NB4 (cell line): ENCODE data around the gene ACTRT2.

ENCODE experiments used
- TF ChIP-seq, protein P1 (sequence below): IDR thresholded peaks from 2 replicates; pipeline ENCODE4 v1.6.1; 2011; ENCODE audit warnings: low read depth, low read length
- TF ChIP-seq, protein P2 (sequence below): IDR thresholded peaks from one replicate; pipeline ENCODE4 v1.5.1; 2012; ENCODE audit warnings: low read depth, low read length

DNA sequence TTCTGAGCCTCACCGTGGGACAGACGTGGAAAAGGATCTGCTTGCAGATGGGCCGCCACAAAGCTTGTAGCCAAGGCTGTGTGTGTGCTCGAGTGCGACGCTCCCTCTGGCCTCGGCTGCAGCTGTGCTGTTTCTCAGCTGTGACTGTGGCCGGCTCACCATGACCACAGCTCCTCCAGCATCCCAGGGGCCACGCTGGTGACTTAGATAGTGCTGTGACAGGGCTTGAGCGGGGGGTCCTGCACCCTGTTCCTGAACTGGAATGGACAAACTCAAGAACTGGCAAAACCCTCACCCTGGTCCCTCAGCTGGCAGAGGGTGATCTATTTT lies 17.4 kb upstream of the ACTRT2 start:
- TF ChIP-seq, protein P1, sequence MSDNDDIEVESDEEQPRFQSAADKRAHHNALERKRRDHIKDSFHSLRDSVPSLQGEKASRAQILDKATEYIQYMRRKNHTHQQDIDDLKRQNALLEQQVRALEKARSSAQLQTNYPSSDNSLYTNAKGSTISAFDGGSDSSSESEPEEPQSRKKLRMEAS = no peak
- TF ChIP-seq, protein P2, sequence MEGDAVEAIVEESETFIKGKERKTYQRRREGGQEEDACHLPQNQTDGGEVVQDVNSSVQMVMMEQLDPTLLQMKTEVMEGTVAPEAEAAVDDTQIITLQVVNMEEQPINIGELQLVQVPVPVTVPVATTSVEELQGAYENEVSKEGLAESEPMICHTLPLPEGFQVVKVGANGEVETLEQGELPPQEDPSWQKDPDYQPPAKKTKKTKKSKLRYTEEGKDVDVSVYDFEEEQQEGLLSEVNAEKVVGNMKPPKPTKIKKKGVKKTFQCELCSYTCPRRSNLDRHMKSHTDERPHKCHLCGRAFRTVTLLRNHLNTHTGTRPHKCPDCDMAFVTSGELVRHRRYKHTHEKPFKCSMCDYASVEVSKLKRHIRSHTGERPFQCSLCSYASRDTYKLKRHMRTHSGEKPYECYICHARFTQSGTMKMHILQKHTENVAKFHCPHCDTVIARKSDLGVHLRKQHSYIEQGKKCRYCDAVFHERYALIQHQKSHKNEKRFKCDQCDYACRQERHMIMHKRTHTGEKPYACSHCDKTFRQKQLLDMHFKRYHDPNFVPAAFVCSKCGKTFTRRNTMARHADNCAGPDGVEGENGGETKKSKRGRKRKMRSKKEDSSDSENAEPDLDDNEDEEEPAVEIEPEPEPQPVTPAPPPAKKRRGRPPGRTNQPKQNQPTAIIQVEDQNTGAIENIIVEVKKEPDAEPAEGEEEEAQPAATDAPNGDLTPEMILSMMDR = no peak
